HepG2 (cell line): ENCODE data around the gene LYPD6. TPM values are rescaled to one million over a fixed set of nuclear protein-coding genes. Genes with fewer than 3 reads are reported as not detected.

Experiments used
- ATAC-seq: fragments of 200-7000 bp; cut with Tn5 transposase; 3 replicates; pipeline ENCODE4 v1.9.1; 2020; ENCODE audit warnings: mild to moderate bottlenecking, moderate library complexity
- BruUV-seq: library from RNA; stranded (reverse); fragments of 400-500 nt; replicated peaks from 2 replicates; lab custom pipeline; 2021; lab: Mats Ljungman, UMichigan
- CTCF ChIA-PET: fragments of 300-600 bp; formaldehyde crosslinking; extraction: SDS; loops from one replicate; lab custom pipeline; 2021; ENCODE audit warnings: low total read pairs, inconsistent platforms, low intra/inter-chr PET ratio; lab: Yijun Ruan, JAX
- POLR2A ChIA-PET: fragments of 350-600 bp; sonication (Branson Sonifier 250); formaldehyde crosslinking; loops from one replicate; lab custom pipeline; 2020; ENCODE audit warnings: antibody characterized with exemption, inconsistent platforms; lab: Yijun Ruan, JAX
- DNase-seq: peaks from one replicate; pipeline ENCODE4 v3.0.0-alpha.2; 2015; ENCODE audit warnings: low spot score
- FAIRE-seq: peaks from 3 replicates; lab custom pipeline; 2011; peaks lifted over from hg19 to GRCh38; lab: Jason Lieb, UNC
- H2AFZ ChIP-seq: one replicate; pipeline ENCODE4 v1.6.1; 2011; ENCODE audit warnings: low read length, inconsistent platforms
- H3K27ac ChIP-seq: fragments of 300-600 bp; 3 replicates; pipeline ENCODE4 v1.8.0; 2011; ENCODE audit warnings: mixed run types, mild to moderate bottlenecking, mixed read lengths, low read length, inconsistent platforms; ENCODE audit not compliant: insufficient read depth; ENCODE audit errors: extremely low read length
- H3K27me3 ChIP-seq, 2 experiments: fragments of 200-600 bp in 1 of 2; 2 replicates in 1 of 2; 3 replicates in 1 of 2; pipeline versions ENCODE4 v1.6.0 to v1.8.0; 2011; ENCODE audit warnings: low read length in 2 of 2, mild to moderate bottlenecking in 2 of 2, moderate library complexity in 2 of 2, inconsistent platforms in 1 of 2; ENCODE audit not compliant: insufficient read depth in 2 of 2, control insufficient read depth in 1 of 2
- H3K36me3 ChIP-seq, 2 experiments: fragments of 200-600 bp in 1 of 2; replicated peaks in 1 of 2; 2 replicates in 1 of 2; 3 replicates in 1 of 2; pipeline versions ENCODE4 v1.5.1 to v1.8.0; 2011; ENCODE audit warnings: low read length in 2 of 2, inconsistent platforms in 1 of 2; ENCODE audit not compliant: insufficient read depth in 2 of 2, control insufficient read depth in 1 of 2
- H3K4me1 ChIP-seq: 2 replicates; pipeline ENCODE4 v1.5.1; 2012; ENCODE audit warnings: low read length, inconsistent platforms; ENCODE audit not compliant: insufficient read depth
- H3K4me2 ChIP-seq: 2 replicates; pipeline ENCODE4 v1.6.0; 2011; ENCODE audit warnings: low read depth, low read length, inconsistent platforms
- H3K4me3 ChIP-seq, 3 experiments: fragments of 200-600 bp in 1 of 3; sonication (generic), shearing (Covaris generic) in 1 of 3; replicated peaks in 1 of 3; 2 replicates each; pipeline ENCODE4 v1.5.1; 2011 to 2016; ENCODE audit warnings: low read length in 3 of 3, inconsistent platforms in 2 of 3, low read depth in 2 of 3, mild to moderate bottlenecking in 2 of 3, control low read depth in 1 of 3, mixed read lengths in 1 of 3; ENCODE audit not compliant: insufficient read depth in 1 of 3
- H3K79me2 ChIP-seq: one replicate; pipeline ENCODE4 v1.6.1; 2011; ENCODE audit warnings: low read length, inconsistent platforms; ENCODE audit not compliant: insufficient read depth
- H3K9ac ChIP-seq: 2 replicates; pipeline ENCODE4 v1.6.0; 2011; ENCODE audit warnings: mild to moderate bottlenecking, low read depth, low read length, inconsistent platforms; ENCODE audit not compliant: insufficient read depth
- H3K9me3 ChIP-seq: 2 replicates; pipeline ENCODE4 v1.5.1; 2012; ENCODE audit warnings: mild to moderate bottlenecking, low read length
- H4K20me1 ChIP-seq: 2 replicates; pipeline ENCODE4 v1.6.0; 2011; ENCODE audit warnings: inconsistent platforms, mild to moderate bottlenecking, low read length, moderate library complexity; ENCODE audit not compliant: insufficient read depth
- ADNP ChIP-seq: sonication (generic); formaldehyde crosslinking; IDR thresholded peaks from 2 replicates; pipeline ENCODE4 v1.4.0; 2020; ENCODE audit warnings: missing genetic modification reagents
- AKAP8 ChIP-seq: sonication (generic); formaldehyde crosslinking; IDR thresholded peaks from 2 replicates; pipeline ENCODE4 v1.5.1; 2020; ENCODE audit warnings: mild to moderate bottlenecking, missing genetic modification reagents
- HNRNPH1 ChIP-seq: fragments of 200-400 bp; formaldehyde crosslinking; optimal IDR thresholded peaks from 2 replicates; pipeline ENCODE3; 2017; ENCODE audit warnings: mild to moderate bottlenecking, low read depth, low read length
- MTA1 ChIP-seq: sonication (generic); formaldehyde crosslinking; IDR thresholded peaks from 2 replicates; pipeline ENCODE4 v1.4.0; 2020; ENCODE audit warnings: missing genetic modification reagents, mild to moderate bottlenecking, borderline replicate concordance
- NCOA1 ChIP-seq: sonication (generic); formaldehyde crosslinking; IDR thresholded peaks from 2 replicates; pipeline ENCODE4 v1.9.0; 2021; ENCODE audit warnings: missing genetic modification reagents
- NFAT5 ChIP-seq: sonication (generic); formaldehyde crosslinking; IDR thresholded peaks from 2 replicates; pipeline ENCODE4 v1.4.0; 2020; ENCODE audit warnings: missing genetic modification reagents
- PAWR ChIP-seq: sonication (generic); formaldehyde crosslinking; IDR thresholded peaks from 2 replicates; pipeline ENCODE4 v1.4.0; 2020; ENCODE audit warnings: missing genetic modification reagents, mild to moderate bottlenecking, borderline replicate concordance
- SRF ChIP-seq: IDR thresholded peaks from 2 replicates; pipeline ENCODE4 v1.6.1; 2011; ENCODE audit warnings: mild to moderate bottlenecking, low read depth, low read length, moderate library complexity
- THRA ChIP-seq: sonication (generic); formaldehyde crosslinking; IDR thresholded peaks from 2 replicates; pipeline ENCODE4 v1.4.0; 2020; ENCODE audit warnings: missing genetic modification reagents, borderline replicate concordance
- ZBTB7B ChIP-seq: sonication (generic); formaldehyde crosslinking; IDR thresholded peaks from 2 replicates; pipeline ENCODE4 v1.4.0; 2020; ENCODE audit warnings: missing genetic modification reagents
- ZNF530 ChIP-seq: sonication (generic); formaldehyde crosslinking; IDR thresholded peaks from 2 replicates; pipeline ENCODE4 v1.5.0; 2020; ENCODE audit warnings: low read depth, mild to moderate bottlenecking, missing genetic modification reagents
- WGBS: methylation state at CpG from one replicate; pipeline ENCODE4 v1.1.6; 2017; ENCODE audit warnings: low lambda C conversion rate; 5-methylcytosine and 5-hydroxymethylcytosine counted together
- in situ Hi-C: cut with HindIII; loops from 2 replicates; pipeline ENCODE4 v1.10.0; 2017; ENCODE audit warnings: low pct_unique_long_range_greater_than_20kb; ENCODE audit not compliant: extremely low pct_ligation_motif_present
- intact Hi-C: fragments of 100-400 bp; cut with micrococcal nuclease; formaldehyde crosslinking; loops from one replicate; pipeline ENCODE4 v1.10.0; 2022; ENCODE audit not compliant: unreplicated experiment
- polyA plus RNA-seq, 8 experiments: library from polyadenylated mRNA; depleted of rRNA in 3 of 8; stranded (reverse) in 7 of 8; unstranded in 1 of 8; fragments of >200 nt; fragmentation: Illumina TruSeq in 4 of 8; extraction: Trizol in 4 of 8; gene quantifications; 2 replicates each; pipeline versions ENCODE4 v1.2.1 to v1.2.3, GENCODE V29; 2011 to 2016; ENCODE audit warnings: low read depth in 4 of 8, missing spikeins in 1 of 8, mixed read lengths in 1 of 8; ENCODE audit not compliant: insufficient read depth in 1 of 8
- total RNA-seq, 5 experiments: library from RNA; depleted of rRNA; stranded (reverse); fragments of >200 nt; fragmentation: Illumina TruSeq; extraction: Trizol; gene quantifications; 2 replicates each; pipeline ENCODE4 v1.2.3, GENCODE V29; 2016; ENCODE audit warnings: low read depth in 1 of 5
- TF ChIP-seq, protein P1 (sequence below): IDR thresholded peaks from 2 replicates; pipeline ENCODE4 v1.6.1; 2016; ENCODE audit warnings: mild to moderate bottlenecking
- TF ChIP-seq, protein P2 (sequence below): IDR thresholded peaks from 2 replicates; pipeline ENCODE4 v1.6.1; 2016; ENCODE audit warnings: missing compliant biosample characterization, missing genetic modification reagents, borderline replicate concordance

The LYPD6 gene
- total and polyA plus RNA-seq, 2 of the 13 experiments (the other 11 are each of a cell fraction or from before 2014, with no cell fraction given) = 0.01 to 0.07 TPM

GRCh38 chr2:149409506-149409905, 79.1 kb downstream of the LYPD6 start:
- H3K27me3 ChIP-seq = no peaks in the 10 kb centered on the region
- TF ChIP-seq HNRNPH1 (no peak), NFAT5 (no peak), MTA1 (CRISPR knock-in tag) (no peak), NCOA1 (no peak), AKAP8 (CRISPR knock-in tag) (no peak), ZBTB7B (CRISPR knock-in tag) (no peak), ADNP (CRISPR knock-in tag) (no peak), SRF (no peak), THRA (CRISPR knock-in tag) (no peak), PAWR (CRISPR knock-in tag) (no peak), ZNF530 (no peak)
- TF ChIP-seq, protein P1, sequence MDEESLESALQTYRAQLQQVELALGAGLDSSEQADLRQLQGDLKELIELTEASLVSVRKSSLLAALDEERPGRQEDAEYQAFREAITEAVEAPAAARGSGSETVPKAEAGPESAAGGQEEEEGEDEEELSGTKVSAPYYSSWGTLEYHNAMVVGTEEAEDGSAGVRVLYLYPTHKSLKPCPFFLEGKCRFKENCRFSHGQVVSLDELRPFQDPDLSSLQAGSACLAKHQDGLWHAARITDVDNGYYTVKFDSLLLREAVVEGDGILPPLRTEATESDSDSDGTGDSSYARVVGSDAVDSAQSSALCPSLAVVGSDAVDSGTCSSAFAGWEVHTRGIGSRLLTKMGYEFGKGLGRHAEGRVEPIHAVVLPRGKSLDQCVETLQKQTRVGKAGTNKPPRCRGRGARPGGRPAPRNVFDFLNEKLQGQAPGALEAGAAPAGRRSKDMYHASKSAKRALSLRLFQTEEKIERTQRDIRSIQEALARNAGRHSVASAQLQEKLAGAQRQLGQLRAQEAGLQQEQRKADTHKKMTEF (CRISPR knock-in tag) = no peak
- TF ChIP-seq, protein P2, sequence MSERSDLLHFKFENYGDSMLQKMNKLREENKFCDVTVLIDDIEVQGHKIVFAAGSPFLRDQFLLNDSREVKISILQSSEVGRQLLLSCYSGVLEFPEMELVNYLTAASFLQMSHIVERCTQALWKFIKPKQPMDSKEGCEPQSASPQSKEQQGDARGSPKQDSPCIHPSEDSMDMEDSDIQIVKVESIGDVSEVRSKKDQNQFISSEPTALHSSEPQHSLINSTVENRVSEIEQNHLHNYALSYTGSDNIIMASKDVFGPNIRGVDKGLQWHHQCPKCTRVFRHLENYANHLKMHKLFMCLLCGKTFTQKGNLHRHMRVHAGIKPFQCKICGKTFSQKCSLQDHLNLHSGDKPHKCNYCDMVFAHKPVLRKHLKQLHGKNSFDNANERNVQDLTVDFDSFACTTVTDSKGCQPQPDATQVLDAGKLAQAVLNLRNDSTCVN (CRISPR knock-in tag) = no peak
- TF ChIP-seq, all 625 proteins: peak for 0
- no peak overlapping the region for H3K4me2 ChIP-seq
- H3K4me3 ChIP-seq = no peak overlapping the region
- ChIA-PET POLR2A (no interaction called here), CTCF (no interaction called here)
- BruUV-seq = no TSS peak
- ATAC-seq (no peak), DNase-seq (no peak), FAIRE-seq (no peak)
- H2AFZ ChIP-seq = no peak overlapping the region
- in situ Hi-C loops (no loop called here), intact Hi-C loops (no loop called here)
- no peak overlapping the region for H3K9ac ChIP-seq
- no peaks in the 10 kb centered on the region for H3K4me1 ChIP-seq
- H4K20me1 ChIP-seq = no peaks in the 10 kb centered on the region
- H3K9me3 ChIP-seq = no peaks in the 10 kb centered on the region
- WGBS = 33% methylated on average over 3 of the region's 3 CpGs
- H3K36me3 ChIP-seq = no peaks in the 10 kb centered on the region
- H3K27ac ChIP-seq = no peak overlapping the region
- H3K79me2 ChIP-seq = no peaks in the 10 kb centered on the region
